ENCODE results near the gene LNPEP. TPM values are rescaled to one million over a fixed set of nuclear protein-coding genes. Genes with fewer than 3 reads are reported as not detected.
"Not testable (repeated sequence)": the region's sequence is repeated elsewhere in the genome, so short reads cannot be mapped to it uniquely, and the experiment has no call there.

Gene LNPEP
- total RNA-seq, 6 experiments from 2014 or later: 20.2 to 23.9 (median 22.6) TPM

DNA sequence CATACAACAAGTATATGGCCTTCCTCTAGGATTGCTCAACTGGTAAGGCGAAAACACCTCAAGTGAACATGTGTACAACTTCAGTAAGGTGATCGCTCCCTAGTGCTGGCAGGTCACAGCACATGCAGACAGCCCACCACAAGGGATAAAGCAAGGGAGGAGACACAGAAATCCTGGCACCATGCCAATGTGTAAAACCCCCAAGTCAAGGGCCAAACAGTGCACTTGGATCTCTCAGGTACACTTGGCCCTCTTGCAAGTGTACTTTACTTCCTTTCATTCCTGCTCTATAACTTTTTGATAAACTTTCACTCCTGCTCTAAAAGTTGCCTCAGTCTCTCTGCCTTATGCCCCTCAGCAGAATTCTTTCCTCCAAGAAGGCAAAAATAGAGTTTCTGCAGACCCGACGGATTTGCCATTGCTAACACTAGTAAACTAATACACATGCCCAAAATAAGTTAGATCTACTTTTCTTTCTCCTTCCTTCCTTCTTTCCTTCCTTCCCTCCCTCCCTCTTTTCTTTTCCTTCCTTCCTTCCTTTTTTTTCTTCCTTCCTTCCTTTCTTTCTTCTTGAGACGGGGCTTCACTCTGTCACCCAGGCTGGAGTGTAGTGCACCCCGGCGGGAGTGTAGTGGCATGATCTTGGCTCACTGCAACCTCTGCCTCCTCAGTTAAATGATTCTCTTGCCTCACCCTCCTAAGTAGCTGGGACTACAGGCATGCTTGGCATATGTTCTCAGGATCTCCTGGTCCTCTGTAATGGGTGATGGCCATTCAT, 6.8 kb upstream of the LNPEP start:
- H3K4me1 Mint-ChIP-seq (ENCODE audit: low read depth): peaks cover 11% of the 10 kb centered on the region
- no peaks in the 10 kb centered on the region for H3K27me3 Mint-ChIP-seq (ENCODE audit: insufficient read depth)
- no peak overlapping the region for H3K27ac Mint-ChIP-seq
- no peaks in the 10 kb centered on the region for H3K9me3 Mint-ChIP-seq
- no peak for DNase-seq
- TF ChIP-seq, protein P1, sequence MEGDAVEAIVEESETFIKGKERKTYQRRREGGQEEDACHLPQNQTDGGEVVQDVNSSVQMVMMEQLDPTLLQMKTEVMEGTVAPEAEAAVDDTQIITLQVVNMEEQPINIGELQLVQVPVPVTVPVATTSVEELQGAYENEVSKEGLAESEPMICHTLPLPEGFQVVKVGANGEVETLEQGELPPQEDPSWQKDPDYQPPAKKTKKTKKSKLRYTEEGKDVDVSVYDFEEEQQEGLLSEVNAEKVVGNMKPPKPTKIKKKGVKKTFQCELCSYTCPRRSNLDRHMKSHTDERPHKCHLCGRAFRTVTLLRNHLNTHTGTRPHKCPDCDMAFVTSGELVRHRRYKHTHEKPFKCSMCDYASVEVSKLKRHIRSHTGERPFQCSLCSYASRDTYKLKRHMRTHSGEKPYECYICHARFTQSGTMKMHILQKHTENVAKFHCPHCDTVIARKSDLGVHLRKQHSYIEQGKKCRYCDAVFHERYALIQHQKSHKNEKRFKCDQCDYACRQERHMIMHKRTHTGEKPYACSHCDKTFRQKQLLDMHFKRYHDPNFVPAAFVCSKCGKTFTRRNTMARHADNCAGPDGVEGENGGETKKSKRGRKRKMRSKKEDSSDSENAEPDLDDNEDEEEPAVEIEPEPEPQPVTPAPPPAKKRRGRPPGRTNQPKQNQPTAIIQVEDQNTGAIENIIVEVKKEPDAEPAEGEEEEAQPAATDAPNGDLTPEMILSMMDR (IDR thresholded peaks at IDR 0.05): no peak
- H3K36me3 Mint-ChIP-seq (ENCODE audit: low read depth): no peaks in the 10 kb centered on the region
- no peak overlapping the region for H3K4me3 Mint-ChIP-seq

DNA sequence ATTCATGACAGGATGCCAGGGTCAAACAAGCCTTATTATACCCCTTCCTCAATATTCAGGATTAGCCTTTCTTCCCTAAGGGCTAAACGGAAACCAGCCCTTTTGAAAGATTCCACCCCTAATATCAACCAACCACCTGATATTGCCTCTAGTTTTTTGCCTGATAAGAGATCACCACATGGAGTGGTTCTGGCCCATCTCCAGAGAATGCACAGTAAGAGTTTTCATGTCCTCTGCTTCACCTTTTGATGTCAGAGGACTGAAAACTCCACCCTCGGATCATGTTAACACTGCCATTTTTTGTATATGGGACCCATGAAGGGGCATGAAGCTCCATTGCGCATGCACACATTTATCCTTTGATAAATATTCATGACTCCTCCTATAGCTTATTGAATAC, 5.8 kb upstream of the LNPEP start:
- DNase-seq: no peak
- TF ChIP-seq, protein P1 (IDR thresholded peaks at IDR 0.05): no peak
- H3K36me3 Mint-ChIP-seq (ENCODE audit: low read depth): no peaks in the 10 kb centered on the region
- H3K4me3 Mint-ChIP-seq: no peak overlapping the region
- no peaks in the 10 kb centered on the region for H3K27me3 Mint-ChIP-seq (ENCODE audit: insufficient read depth)
- no peaks in the 10 kb centered on the region for H3K9me3 Mint-ChIP-seq
- peaks cover 13% of the 10 kb centered on the region for H3K4me1 Mint-ChIP-seq (ENCODE audit: low read depth)
- H3K27ac Mint-ChIP-seq: no peak overlapping the region

DNA sequence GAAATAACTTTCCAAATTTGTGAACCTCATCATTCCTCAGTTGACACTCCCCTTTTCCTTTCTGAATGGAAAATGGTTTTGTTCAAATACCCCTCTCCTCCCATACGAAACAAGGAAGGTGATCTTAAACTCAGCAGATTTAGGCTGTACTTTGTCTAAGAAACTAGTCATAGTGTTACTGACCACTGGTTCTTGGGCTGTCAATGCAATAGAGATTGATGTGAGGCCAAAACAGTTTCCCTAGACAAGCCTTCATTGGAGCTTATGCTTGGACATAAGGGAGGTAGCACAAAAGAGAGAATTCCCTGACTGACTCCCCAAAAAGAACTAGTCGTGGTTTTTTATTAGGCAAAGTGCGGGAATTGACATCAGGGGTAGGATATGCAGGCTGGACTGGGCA, 5.3 kb upstream of the LNPEP start:
- Mint-ChIP-seq H3K36me3 (ENCODE audit: low read depth) (no peaks in the 10 kb centered on the region), H3K27me3 (ENCODE audit: insufficient read depth) (peaks cover 5% of the 10 kb centered on the region; the same call in 1 of the 2 replicates), H3K4me1 (ENCODE audit: low read depth) (peaks cover 13% of the 10 kb centered on the region), H3K9me3 (no peaks in the 10 kb centered on the region), H3K4me3 (no peak overlapping the region), H3K27ac (no peak overlapping the region)
- DNase-seq: no peak
- TF ChIP-seq, protein P1 (IDR thresholded peaks at IDR 0.05): no peak

DNA sequence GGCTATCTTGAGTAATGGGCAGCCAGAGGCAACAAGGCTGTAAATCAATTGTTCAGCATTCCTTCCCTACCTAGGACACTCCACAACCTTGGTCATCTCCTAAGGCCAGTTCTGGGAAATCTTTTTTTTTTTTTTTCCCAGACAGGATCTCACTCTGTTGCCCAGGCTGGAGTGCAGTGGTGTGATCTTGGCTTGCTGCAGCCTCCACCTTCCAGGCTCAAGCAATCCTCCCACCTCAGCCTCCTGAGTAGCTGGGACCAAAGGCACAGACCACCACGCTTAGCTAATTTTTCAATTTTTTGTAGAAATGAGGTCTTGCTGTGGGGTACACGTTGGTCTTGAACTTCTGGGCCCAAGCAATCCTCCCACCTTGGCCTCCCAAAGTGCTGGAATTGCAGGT, 4.8 kb upstream of the LNPEP start:
- H3K4me3 Mint-ChIP-seq; DNase-seq; H3K27me3 Mint-ChIP-seq (ENCODE audit: insufficient read depth); H3K27ac Mint-ChIP-seq; H3K36me3 Mint-ChIP-seq (ENCODE audit: low read depth); H3K9me3 Mint-ChIP-seq: not testable (repeated sequence)
- H3K4me1 Mint-ChIP-seq (ENCODE audit: low read depth): peaks cover 13% of the 10 kb centered on the region

DNA sequence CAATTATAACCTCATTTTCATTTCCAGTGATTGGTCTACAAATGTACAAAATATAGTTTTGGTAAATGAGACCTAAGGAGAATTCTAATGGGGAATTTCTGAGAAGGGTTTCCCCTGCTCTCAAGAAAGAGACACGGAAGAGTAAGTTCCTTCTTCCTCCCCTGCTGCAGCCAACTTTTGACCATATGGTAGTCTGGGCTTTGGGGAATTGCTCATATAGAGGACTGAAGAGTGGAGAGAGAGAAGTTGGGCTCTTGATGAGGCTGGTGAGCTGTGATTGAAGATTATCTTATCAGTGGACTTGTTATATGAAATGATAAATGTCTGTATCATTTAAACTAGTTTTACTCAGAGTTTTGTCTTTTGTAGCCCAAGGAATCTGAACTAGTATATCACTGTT, 4.3 kb upstream of the LNPEP start:
- TF ChIP-seq, protein P1 (IDR thresholded peaks at IDR 0.05): no peak
- Mint-ChIP-seq H3K4me1 (ENCODE audit: low read depth) (peaks cover 13% of the 10 kb centered on the region), H3K4me3 (no peak overlapping the region), H3K27ac (no peak overlapping the region), H3K9me3 (no peaks in the 10 kb centered on the region), H3K36me3 (ENCODE audit: low read depth) (no peaks in the 10 kb centered on the region), H3K27me3 (ENCODE audit: insufficient read depth) (peaks cover 5% of the 10 kb centered on the region; the same call in 1 of the 2 replicates)
- DNase-seq: no peak

DNA sequence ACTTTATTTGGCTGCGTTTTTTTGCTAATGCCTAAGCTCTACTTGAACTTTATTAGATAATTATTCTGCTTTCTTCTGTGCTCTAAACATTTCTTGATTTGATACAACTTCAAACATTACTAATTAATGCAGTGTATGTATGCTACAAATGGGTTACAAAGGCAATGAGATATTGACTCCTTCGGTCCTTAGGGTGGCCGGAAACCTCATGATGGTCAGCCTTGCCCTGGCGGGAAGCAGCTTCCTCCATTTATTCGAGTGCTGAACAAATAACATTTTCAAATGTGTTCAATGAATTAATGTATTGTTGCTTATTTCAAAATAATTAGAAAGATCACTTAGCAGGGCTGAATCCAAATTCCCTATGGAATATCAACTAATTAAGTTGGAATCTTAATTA, 3.9 kb upstream of the LNPEP start:
- DNase-seq: no peak
- Mint-ChIP-seq H3K27me3 (ENCODE audit: insufficient read depth) (peaks cover 5% of the 10 kb centered on the region; the same call in 1 of the 2 replicates), H3K27ac (no peak overlapping the region)

More for the DNA sequence above, 3.9 kb upstream of the LNPEP start:
- peaks cover 16% of the 10 kb centered on the region for H3K4me1 Mint-ChIP-seq (ENCODE audit: low read depth)
- H3K9me3 Mint-ChIP-seq: no peaks in the 10 kb centered on the region
- H3K4me3 Mint-ChIP-seq: no peak overlapping the region
- no peaks in the 10 kb centered on the region for H3K36me3 Mint-ChIP-seq (ENCODE audit: low read depth)
- TF ChIP-seq, protein P1 (IDR thresholded peaks at IDR 0.05): no peak

All from HFFc6 (cell line).